Stimulated activated CD4-positive, alpha-beta T cell treated with anti-CD3 and anti-CD28 coated beads, Interleukin-12 subunit alpha, Interleukin-12 subunit beta, amount 100 ng/mL, for 4 hours (primary cell): Measurements from ENCODE around the gene ACOT7.

Source experiments
- DNase-seq: peaks from one replicate; pipeline ENCODE4 v3.0.0-alpha.2; 2020

Gene ACOT7

GRCh38 chr1:6338695-6339094 is 54.9 kb downstream of the ACOT7 start:
- DNase-seq = no peak

DNA sequence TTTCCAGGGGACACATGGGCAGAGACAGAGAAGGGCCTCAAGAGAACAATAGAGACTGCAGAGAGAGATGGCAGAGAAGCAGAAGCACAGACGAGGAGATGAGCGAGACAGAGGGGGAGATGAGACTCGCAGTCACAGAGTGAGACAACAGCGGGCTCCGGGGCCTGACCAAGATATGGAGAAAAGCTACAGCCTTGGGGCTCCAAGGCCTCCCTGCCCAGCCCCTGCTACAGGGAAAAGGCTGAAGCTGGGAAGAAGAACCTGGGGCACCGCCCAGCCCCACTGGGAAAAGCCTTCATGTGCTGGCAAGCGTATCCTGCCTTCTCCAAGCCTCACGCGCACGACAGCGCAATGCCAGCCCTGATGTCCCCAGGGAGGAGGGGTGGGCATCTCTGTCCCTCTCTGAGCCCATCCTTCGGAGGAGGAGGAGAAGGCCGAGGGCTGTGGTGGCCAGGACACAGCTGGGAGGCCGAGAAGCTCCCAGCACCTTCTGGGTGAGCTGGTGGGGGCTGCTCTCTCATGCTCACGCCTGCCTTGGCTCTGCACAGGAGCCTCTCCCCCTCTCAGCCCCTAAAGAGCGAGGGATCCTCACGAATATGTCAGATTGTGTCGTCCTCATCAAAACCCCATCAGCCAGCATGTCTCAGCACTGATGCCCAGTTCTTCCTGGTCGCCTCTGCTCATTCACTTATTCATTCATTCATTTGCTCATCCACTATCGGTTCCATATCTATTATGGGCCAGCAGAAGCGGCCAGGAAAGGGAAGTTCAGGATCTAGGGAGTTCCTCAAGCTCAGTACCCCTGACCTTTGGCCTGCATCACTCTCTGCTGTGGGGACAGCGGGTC is 56.6 kb downstream of the ACOT7 start:
- DNase-seq = no peak

GRCh38 chr1:6334261-6334993 is 59.1 kb downstream of the ACOT7 start:
- no peak for DNase-seq

DNA sequence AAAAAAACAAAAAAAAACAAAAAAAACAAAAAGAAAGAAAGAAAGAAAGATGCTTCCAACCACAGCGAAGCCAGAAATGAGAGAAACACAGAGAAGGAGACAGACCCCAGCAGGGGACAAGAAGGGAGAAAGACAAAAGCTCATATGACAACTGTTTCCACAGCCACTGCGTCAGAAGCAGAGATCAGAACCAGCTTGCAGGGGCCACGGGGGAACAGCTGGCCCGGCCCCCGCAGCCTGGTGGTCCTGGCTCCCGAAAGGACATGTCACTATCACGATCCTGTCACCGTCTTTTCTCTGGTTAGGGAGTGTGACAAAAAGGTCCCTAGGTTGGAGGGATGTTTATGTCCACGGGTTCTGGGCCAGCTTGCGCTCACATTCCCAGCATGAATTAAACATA is 60.7 kb downstream of the ACOT7 start:
- DNase-seq = no peak

DNA sequence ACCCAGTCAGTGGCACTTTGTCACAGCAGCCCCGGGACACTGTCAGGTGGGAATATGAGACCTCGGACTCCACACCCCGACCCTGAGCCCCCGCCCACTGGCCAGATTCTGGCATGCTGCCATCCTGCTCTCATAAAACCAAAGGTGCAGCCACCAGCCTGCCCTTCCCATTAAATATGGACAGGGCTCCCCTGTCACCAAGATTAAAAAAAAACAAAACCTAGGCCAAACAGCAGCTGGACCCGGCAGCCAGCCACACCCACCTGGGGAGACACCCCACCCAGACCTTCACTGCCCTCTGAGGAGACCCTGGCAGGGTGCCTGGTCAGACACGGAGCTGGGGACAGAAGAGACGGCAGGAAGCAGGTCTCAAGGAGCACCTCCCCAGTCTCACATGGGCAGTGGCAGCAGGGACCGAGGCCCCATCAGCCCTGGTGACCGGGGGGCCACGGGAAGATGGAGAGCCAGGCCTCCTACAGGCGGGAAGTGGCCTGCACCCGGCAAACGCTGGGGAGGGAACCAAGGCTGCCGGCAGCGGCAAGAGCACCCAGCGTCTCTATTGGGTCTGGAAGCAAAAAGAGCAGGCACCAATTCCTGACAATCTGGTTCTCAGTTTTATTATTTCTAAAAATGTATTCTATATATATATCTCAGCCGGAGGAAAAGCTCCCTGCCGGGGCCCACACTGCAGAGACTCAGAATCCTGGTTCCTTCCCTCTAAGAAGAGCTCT is 61.9 kb downstream of the ACOT7 start:
- no peak for DNase-seq

- no peak for DNase-seq
Observed at GRCh38 chr1:6330410-6330911, 63.1 kb downstream of the ACOT7 start.

- DNase-seq = no peak
Observed at GRCh38 chr1:6329851-6330250, 63.7 kb downstream of the ACOT7 start.

DNA sequence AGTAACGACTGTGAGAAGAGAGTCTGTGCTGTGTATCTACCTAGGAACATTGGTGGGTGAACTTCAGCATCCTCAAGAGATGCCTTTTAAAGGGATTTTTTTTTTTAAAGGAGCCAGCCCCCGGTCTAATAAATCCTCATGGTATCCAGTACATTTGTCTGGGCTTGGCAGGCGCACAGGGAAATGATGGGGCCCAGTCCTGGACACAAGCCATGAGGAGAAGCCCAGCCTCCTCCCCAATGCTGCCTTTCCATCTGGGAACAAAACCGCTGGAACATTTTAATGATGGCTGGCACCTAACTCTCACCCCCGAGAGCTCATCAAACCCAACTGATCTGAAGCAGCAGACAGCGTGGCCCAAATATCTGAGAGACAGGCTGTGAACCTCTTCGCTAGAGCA is 64.2 kb downstream of the ACOT7 start:
- no peak for DNase-seq

DNA sequence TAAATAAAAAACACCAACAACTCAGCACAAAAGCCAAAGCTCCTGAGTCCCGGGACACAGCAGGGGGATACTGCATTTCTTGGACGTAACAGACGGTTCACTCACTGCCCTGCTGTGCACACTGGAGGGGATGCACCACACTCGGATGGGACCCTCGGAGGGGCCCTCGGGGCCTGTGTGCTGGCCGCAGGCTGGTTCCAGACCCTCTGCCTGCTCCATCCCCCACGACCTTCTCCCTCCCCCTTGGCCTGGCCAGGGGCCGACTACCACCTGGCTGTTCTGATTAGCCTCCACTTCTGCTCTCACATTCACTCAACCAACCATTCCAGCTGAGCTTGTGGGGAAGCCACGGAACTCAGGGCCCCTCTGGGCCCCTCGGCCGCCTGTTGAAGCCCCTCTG is 64.9 kb downstream of the ACOT7 start:
- DNase-seq = no peak

- DNase-seq = no peak
Observed at GRCh38 chr1:6328091-6328490, 65.5 kb downstream of the ACOT7 start.

- DNase-seq = no peak
Observed at GRCh38 chr1:6325482-6325881, 68.1 kb downstream of the ACOT7 start.

GRCh38 chr1:6322161-6322560 is 71.4 kb downstream of the ACOT7 start:
- no peak for DNase-seq

- no peak for DNase-seq
Observed at GRCh38 chr1:6321205-6321604, 72.4 kb downstream of the ACOT7 start.

GRCh38 chr1:6317098-6317760 is 76.3 kb downstream of the ACOT7 start:
- no peak for DNase-seq

- no peak for DNase-seq
Observed at GRCh38 chr1:6316240-6317097, 77.1 kb downstream of the ACOT7 start.

- DNase-seq = no peak
Observed at GRCh38 chr1:6314503-6314902, 79.1 kb downstream of the ACOT7 start.

GRCh38 chr1:6313393-6314200 is 80.0 kb downstream of the ACOT7 start:
- DNase-seq = no peak

GRCh38 chr1:6310116-6310848 is 83.3 kb downstream of the ACOT7 start:
- DNase-seq = no peak

DNA sequence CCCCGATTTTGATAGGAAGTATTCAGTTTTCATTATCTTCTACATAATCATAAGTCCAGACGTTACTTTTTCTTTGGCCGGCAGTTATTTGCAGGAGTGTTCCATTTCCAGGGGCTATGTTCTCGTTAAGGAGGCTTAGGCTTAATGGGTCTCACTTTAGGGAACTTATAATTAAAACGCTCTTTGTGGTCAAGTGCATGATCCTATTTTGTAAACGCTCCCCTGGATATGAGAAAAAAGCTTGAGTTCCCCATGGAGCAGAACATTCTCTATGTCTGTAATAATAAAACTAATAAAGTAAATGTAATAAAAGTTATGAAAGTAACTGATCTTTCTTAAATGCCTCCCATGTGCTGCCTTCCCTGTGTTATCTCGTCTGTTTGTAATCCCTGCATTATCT is 84.0 kb downstream of the ACOT7 start:
- DNase-seq = no peak

- no peak for DNase-seq
Observed at GRCh38 chr1:6308449-6308848, 85.1 kb downstream of the ACOT7 start.
